Measurements from ENCODE around the gene EXOSC1. TPM values are rescaled to one million over a fixed set of nuclear protein-coding genes. Genes with fewer than 3 reads are reported as not detected.

EXOSC1 gene
- total and polyA plus RNA-seq, 2 donors (not counting 3 experiments of a cell fraction or from before 2014, with no cell fraction given): 50.7 to 52.9 TPM

DNA sequence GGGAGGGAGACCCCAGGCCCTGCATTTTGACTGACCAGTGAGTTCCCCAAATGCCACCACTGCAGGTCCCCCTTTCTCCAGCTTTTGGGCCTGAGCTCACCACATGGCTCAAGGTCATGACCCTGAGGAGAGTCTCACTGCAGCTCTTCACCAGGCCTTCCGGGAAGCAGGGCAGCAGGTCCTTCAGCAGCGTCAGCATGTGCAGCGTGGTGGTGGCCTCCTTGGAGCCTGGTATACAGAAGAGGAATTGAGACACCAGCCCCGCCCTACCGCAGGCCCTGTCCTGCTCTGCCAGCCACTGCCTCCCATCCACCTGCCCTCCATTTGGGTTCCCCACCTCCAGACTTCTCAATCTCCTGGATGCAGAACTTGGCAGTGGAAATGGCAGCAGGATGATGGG, 57.7 kb downstream of the EXOSC1 start:
- Histone ChIP-seq H3K4me2 (ENCODE audit: insufficient read depth, low read length) (no peak overlapping the region), H3K4me3 (replicated peaks in 1 of 3; ENCODE audit: insufficient read depth in 1 of 3, low read depth in 1 of 3, low read length in 3 of 3) (no peak overlapping the region), H3K27me3 (ENCODE audit: control insufficient read depth in 2 of 2, insufficient read depth in 2 of 2, low read length in 2 of 2) (no peaks in the 10 kb centered on the region), H3K27ac (ENCODE audit: insufficient read depth, low read depth, low read length) (no peak overlapping the region), H2AFZ (ENCODE audit: low read depth, low read length) (no peak overlapping the region), H3K79me2 (ENCODE audit: control insufficient read depth, insufficient read depth, low read length) (no peaks in the 10 kb centered on the region), H3K36me3 (ENCODE audit: control insufficient read depth in 2 of 2, extremely low read depth in 1 of 2, insufficient read depth in 2 of 2, low read length in 2 of 2) (peaks cover 3 to 25% of the 10 kb centered on the region in 2 experiments), H3K4me1 (ENCODE audit: control insufficient read depth, extremely low read depth, insufficient read depth, low read length) (no peaks in the 10 kb centered on the region), H3K9ac (replicated peaks; ENCODE audit: extremely low read depth, insufficient read depth, low read length) (no peak overlapping the region), H3K9me3 (replicated peaks; ENCODE audit: control insufficient read depth, insufficient read depth, low read length) (no peaks in the 10 kb centered on the region), H3K9me1 (replicated peaks; ENCODE audit: control insufficient read depth, extremely low read depth, insufficient read depth, low read length) (no peaks in the 10 kb centered on the region), H4K20me1 (replicated peaks; ENCODE audit: control insufficient read depth, extremely low read depth, insufficient read depth, low read length) (no peaks in the 10 kb centered on the region)
- intact Hi-C loops (cut with micrococcal nuclease): no loop called here
- DNase-seq (ENCODE audit: low read depth, low spot score): no peak
- FAIRE-seq: no peak
- dilution Hi-C loops (cut with MboI; ENCODE audit: extremely low pct_ligation_motif_present, low sequenced_read_pairs): no loop called here
- POLR2A ChIA-PET: no interaction called here
- BruUV-seq (replicated peaks): no TSS peak
- CTCF ChIA-PET: interaction anchor here (0.6 kb wide), 1 partner anchor 8 kb away, joined by 4 read pairs; no protein-coding TSS in a partner anchor
- TF ChIP-seq, protein P1, sequence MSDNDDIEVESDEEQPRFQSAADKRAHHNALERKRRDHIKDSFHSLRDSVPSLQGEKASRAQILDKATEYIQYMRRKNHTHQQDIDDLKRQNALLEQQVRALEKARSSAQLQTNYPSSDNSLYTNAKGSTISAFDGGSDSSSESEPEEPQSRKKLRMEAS (IDR thresholded peaks at IDR 0.05; ENCODE audit: insufficient read depth, insufficient read length): no peak
- TF ChIP-seq, protein P2, sequence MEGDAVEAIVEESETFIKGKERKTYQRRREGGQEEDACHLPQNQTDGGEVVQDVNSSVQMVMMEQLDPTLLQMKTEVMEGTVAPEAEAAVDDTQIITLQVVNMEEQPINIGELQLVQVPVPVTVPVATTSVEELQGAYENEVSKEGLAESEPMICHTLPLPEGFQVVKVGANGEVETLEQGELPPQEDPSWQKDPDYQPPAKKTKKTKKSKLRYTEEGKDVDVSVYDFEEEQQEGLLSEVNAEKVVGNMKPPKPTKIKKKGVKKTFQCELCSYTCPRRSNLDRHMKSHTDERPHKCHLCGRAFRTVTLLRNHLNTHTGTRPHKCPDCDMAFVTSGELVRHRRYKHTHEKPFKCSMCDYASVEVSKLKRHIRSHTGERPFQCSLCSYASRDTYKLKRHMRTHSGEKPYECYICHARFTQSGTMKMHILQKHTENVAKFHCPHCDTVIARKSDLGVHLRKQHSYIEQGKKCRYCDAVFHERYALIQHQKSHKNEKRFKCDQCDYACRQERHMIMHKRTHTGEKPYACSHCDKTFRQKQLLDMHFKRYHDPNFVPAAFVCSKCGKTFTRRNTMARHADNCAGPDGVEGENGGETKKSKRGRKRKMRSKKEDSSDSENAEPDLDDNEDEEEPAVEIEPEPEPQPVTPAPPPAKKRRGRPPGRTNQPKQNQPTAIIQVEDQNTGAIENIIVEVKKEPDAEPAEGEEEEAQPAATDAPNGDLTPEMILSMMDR (IDR thresholded peaks at IDR 0.05; ENCODE audit: extremely low read depth in 1 of 2, insufficient read depth in 1 of 2, low read depth in 1 of 2, low read length in 2 of 2): no peak
- TF ChIP-seq GATA2 (IDR thresholded peaks at IDR 0.05; ENCODE audit: insufficient read depth, insufficient read length, low read depth, low read length): no peak
- no peak for TF ChIP-seq POLR2A (IDR thresholded peaks at IDR 0.05; ENCODE audit: low read depth, low read length)
- no peak for TF ChIP-seq FOS (IDR thresholded peaks at IDR 0.05; ENCODE audit: borderline replicate concordance, insufficient read depth, low read length)
- no peak for TF ChIP-seq POLR2AphosphoS5 (IDR thresholded peaks at IDR 0.05; ENCODE audit: insufficient read depth, low read depth, low read length)
- TF ChIP-seq MYC (IDR thresholded peaks at IDR 0.05; ENCODE audit: low read depth, low read length): no peak
- no peak for TF ChIP-seq EZH2 (IDR thresholded peaks at IDR 0.05; ENCODE audit: borderline replicate concordance, low read depth, low read length, severe bottlenecking)
- TF ChIP-seq JUN (IDR thresholded peaks at IDR 0.05; ENCODE audit: borderline replicate concordance, insufficient read depth, insufficient read length, low read depth): no peak

Small RNA genes within 50 kb of the gene (small RNA-seq; reads per million reads assigned to genes)
- not detected for gene RF00019 (ENCODE audit: insufficient read depth, insufficient read length, low read depth, low replicate concordance)

Other genes starting within 250 kb of the EXOSC1 start
- gene ARHGAP19, start 153.4 kb downstream of the EXOSC1 start, total RNA-seq: 19.1 and 20.0 TPM in 2 replicates
- gene ARHGAP19, start 153.4 kb downstream of the EXOSC1 start, polyA plus RNA-seq: 5.5 and 6.8 TPM in 2 replicates
- gene FRAT1, start 126.7 kb downstream of the EXOSC1 start, total RNA-seq: 3.2 and 3.5 TPM in 2 replicates
- gene FRAT1, start 126.7 kb downstream of the EXOSC1 start, polyA plus RNA-seq: 2.2 and 2.4 TPM in 2 replicates
- 11.3 and 11.5 TPM in 2 replicates for gene FRAT2, start 111.3 kb downstream of the EXOSC1 start, total RNA-seq
- gene FRAT2, start 111.3 kb downstream of the EXOSC1 start, polyA plus RNA-seq: 5.7 and 6.6 TPM in 2 replicates
- gene RRP12, start 44.7 kb downstream of the EXOSC1 start, total RNA-seq: 35.8 and 40.9 TPM in 2 replicates
- 11.9 and 13.6 TPM in 2 replicates for gene RRP12, start 44.7 kb downstream of the EXOSC1 start, polyA plus RNA-seq
- 357 and 375 TPM in 2 replicates for gene PGAM1, start 19.8 kb downstream of the EXOSC1 start, total RNA-seq
- 372 and 375 TPM in 2 replicates for gene PGAM1, start 19.8 kb downstream of the EXOSC1 start, polyA plus RNA-seq
- 52.0 and 53.2 TPM in 2 replicates for gene ZDHHC16, start 169 bp upstream of the EXOSC1 start, total RNA-seq
- gene ZDHHC16, start 169 bp upstream of the EXOSC1 start, polyA plus RNA-seq: 125 and 141 TPM in 2 replicates
- gene MMS19, start 52.4 kb upstream of the EXOSC1 start, total RNA-seq: 80.9 and 95.2 TPM in 2 replicates
- gene MMS19, start 52.4 kb upstream of the EXOSC1 start, polyA plus RNA-seq: 123 and 135 TPM in 2 replicates
- gene UBTD1, start 52.9 kb upstream of the EXOSC1 start, total RNA-seq: 42.6 and 44.1 TPM in 2 replicates
- 63.7 and 89.3 TPM in 2 replicates for gene UBTD1, start 52.9 kb upstream of the EXOSC1 start, polyA plus RNA-seq
- 1.6 and 2.3 TPM in 2 replicates for gene ANKRD2, start 126.8 kb upstream of the EXOSC1 start, total RNA-seq
- gene ANKRD2, start 126.8 kb upstream of the EXOSC1 start, polyA plus RNA-seq: 1.7 and 1.8 TPM in 2 replicates
- gene HOGA1, start 138.4 kb upstream of the EXOSC1 start, total RNA-seq: 0.46 and 0.91 TPM in 2 replicates
- 0.44 and 0.48 TPM in 2 replicates for gene HOGA1, start 138.4 kb upstream of the EXOSC1 start, polyA plus RNA-seq
- not detected in 2 replicates for gene C10orf62, start 143.7 kb upstream of the EXOSC1 start, total RNA-seq
- not detected in 2 replicates for gene C10orf62, start 143.7 kb upstream of the EXOSC1 start, polyA plus RNA-seq
- gene MORN4, start 187.5 kb upstream of the EXOSC1 start, total RNA-seq: 8.4 and 12.2 TPM in 2 replicates
- gene MORN4, start 187.5 kb upstream of the EXOSC1 start, polyA plus RNA-seq: 11.8 and 13.9 TPM in 2 replicates
- gene PI4K2A, start 194.7 kb upstream of the EXOSC1 start, total RNA-seq: 19.7 and 20.4 TPM in 2 replicates
- 23.8 and 24.6 TPM in 2 replicates for gene PI4K2A, start 194.7 kb upstream of the EXOSC1 start, polyA plus RNA-seq
- gene AVPI1, start 241.2 kb upstream of the EXOSC1 start, total RNA-seq: 2.4 and 3.0 TPM in 2 replicates
- gene AVPI1, start 241.2 kb upstream of the EXOSC1 start, polyA plus RNA-seq: 3.7 and 5.9 TPM in 2 replicates